HL-60 (cell line): Measurements from ENCODE around the gene CRYBA4.

ENCODE experiments used
- CTCF ChIP-seq: IDR thresholded peaks from one replicate; pipeline ENCODE4 v1.5.1; 2011; ENCODE audit warnings: low read length, control low read depth, inconsistent platforms; ENCODE audit not compliant: insufficient read depth
- GABPA ChIP-seq: IDR thresholded peaks from 2 replicates; pipeline ENCODE4 v1.6.1; 2012; ENCODE audit warnings: low read depth
- POLR2AphosphoS5 ChIP-seq: IDR thresholded peaks from 2 replicates; pipeline ENCODE4 v1.6.1; 2012; ENCODE audit warnings: low read depth
- REST ChIP-seq: IDR thresholded peaks from 2 replicates; pipeline ENCODE4 v1.6.1; 2012; ENCODE audit warnings: low read depth; ENCODE audit not compliant: insufficient replicate concordance
- SPI1 ChIP-seq: IDR thresholded peaks from 2 replicates; pipeline ENCODE4 v1.6.1; 2012; ENCODE audit warnings: low read depth, mild to moderate bottlenecking, borderline replicate concordance

- TF ChIP-seq SPI1 (no peak), CTCF (no peak), GABPA (no peak), REST (no peak), POLR2AphosphoS5 (no peak)
Measured at GRCh38 chr22:26646158-26646557, 24.4 kb downstream of the CRYBA4 start.
